Prostate gland (tissue), 2 donors: Measurements from ENCODE around the gene SLC3A2. TPM values are rescaled to one million over a fixed set of nuclear protein-coding genes. Genes with fewer than 3 reads are reported as not detected.

Experiments
- DNase-seq: peaks from one replicate; pipeline ENCODE4 v3.0.0-alpha.2; 2019; ENCODE audit warnings: low spot score
- H3K27ac ChIP-seq, 2 donors: fragments of 200-600 bp; sonication (generic); 2 replicates each; pipeline ENCODE4 v1.5.1; 2017 to 2019
- H3K27me3 ChIP-seq: fragments of 200-600 bp; sonication (generic); replicated peaks from 2 replicates; pipeline ENCODE4 v1.5.1; 2019; ENCODE audit not compliant: insufficient read depth
- H3K36me3 ChIP-seq, 2 donors: fragments of 200-600 bp; sonication (generic); 1 replicate in 1 of 2; 2 replicates in 1 of 2; pipeline versions ENCODE4 v1.5.1 to v1.8.1; 2017 to 2019
- H3K4me1 ChIP-seq: fragments of 200-600 bp; sonication (generic); replicated peaks from 2 replicates; pipeline ENCODE4 v1.5.1; 2019
- H3K4me3 ChIP-seq, 2 donors: fragments of 200-600 bp; sonication (generic); 2 replicates each; pipeline ENCODE4 v1.5.1; 2017 to 2019
- H3K9me3 ChIP-seq: fragments of 200-600 bp; sonication (generic); 2 replicates; pipeline ENCODE4 v1.5.1; 2017
- POLR2A ChIP-seq: fragments of 450-650 bp; IDR thresholded peaks from one replicate; pipeline ENCODE4 v1.6.1; 2016; ENCODE audit warnings: antibody characterized with exemption, mild to moderate bottlenecking
- POLR2AphosphoS5 ChIP-seq: sonication (generic); formaldehyde crosslinking; IDR thresholded peaks from one replicate; pipeline ENCODE4 v1.6.1; 2017; ENCODE audit warnings: antibody characterized with exemption
- WGBS: methylation state at CpG from one replicate; pipeline ENCODE4 v1.1.5; 2018; 5-methylcytosine and 5-hydroxymethylcytosine counted together
- intact Hi-C: fragments of 100-400 bp; cut with DNase I; formaldehyde crosslinking; loops from one replicate; pipeline ENCODE4 v1.14.2; 2022
- total RNA-seq, 2 donors: library from RNA; depleted of rRNA; stranded (reverse); fragments of >200 nt; gene quantifications; one replicate each; pipeline ENCODE4 v1.1.0, GENCODE V29; 2016
- TF ChIP-seq, protein P1 (sequence below), 4 experiments: fragments of 200-600 bp in 2 of 4; fragments of 450-650 bp in 2 of 4; sonication (generic) in 2 of 4; IDR thresholded peaks; 1 replicate in 3 of 4; 2 replicates in 1 of 4; pipeline ENCODE4 v1.5.1; 2016 to 2019; ENCODE audit warnings: antibody characterized with exemption in 4 of 4, mild to moderate bottlenecking in 2 of 4, moderate library complexity in 2 of 4

Gene SLC3A2
- total RNA-seq, 2 donors from 2014 or later, result 158 to 235 TPM

DNA sequence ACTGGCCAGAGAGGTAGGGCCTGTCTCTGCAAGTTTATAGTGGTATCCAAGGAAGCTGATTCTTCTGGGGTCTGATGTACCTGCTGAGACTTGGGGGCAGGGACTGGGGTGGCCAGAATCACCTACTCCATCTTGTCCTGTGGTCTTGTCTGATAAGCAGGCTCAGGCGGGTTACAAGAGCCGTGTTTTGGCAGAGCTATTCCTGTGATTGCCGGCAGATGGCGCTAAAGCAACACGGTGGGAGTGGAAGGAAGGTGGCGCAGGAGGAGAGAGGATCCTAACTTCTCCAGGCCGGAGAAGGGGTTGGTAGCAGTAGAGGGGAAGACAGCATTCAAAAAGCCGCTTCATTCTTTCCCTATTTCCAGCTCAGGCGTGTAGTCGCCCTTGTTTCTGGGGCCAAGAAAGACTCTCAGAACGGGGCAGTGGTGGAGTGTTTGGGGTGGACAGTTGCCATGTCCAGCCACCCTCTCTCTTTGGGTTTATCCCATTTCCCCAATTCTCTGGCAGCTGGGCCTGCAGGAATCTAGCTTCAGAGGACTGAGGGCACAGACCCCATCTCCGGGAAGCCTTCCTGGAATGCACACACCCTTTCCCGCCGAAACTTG lies 25.3 kb downstream of the SLC3A2 start:
- Histone ChIP-seq H3K36me3 (no peaks in the 10 kb centered on the region), H3K27ac (peak overlapping the region; percentile 34 to 81), H3K27me3 (no peaks in the 10 kb centered on the region), H3K4me1 (peaks cover 15% of the 10 kb centered on the region), H3K9me3 (no peaks in the 10 kb centered on the region), H3K4me3 (no peak overlapping the region)
- peak; percentile 81 for DNase-seq
- no peak for TF ChIP-seq POLR2A
- TF ChIP-seq, protein P1, sequence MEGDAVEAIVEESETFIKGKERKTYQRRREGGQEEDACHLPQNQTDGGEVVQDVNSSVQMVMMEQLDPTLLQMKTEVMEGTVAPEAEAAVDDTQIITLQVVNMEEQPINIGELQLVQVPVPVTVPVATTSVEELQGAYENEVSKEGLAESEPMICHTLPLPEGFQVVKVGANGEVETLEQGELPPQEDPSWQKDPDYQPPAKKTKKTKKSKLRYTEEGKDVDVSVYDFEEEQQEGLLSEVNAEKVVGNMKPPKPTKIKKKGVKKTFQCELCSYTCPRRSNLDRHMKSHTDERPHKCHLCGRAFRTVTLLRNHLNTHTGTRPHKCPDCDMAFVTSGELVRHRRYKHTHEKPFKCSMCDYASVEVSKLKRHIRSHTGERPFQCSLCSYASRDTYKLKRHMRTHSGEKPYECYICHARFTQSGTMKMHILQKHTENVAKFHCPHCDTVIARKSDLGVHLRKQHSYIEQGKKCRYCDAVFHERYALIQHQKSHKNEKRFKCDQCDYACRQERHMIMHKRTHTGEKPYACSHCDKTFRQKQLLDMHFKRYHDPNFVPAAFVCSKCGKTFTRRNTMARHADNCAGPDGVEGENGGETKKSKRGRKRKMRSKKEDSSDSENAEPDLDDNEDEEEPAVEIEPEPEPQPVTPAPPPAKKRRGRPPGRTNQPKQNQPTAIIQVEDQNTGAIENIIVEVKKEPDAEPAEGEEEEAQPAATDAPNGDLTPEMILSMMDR (IDR thresholded peaks at IDR 0.05), result peak; percentile 96 to 99 (median 98)
- peak; percentile 66 for TF ChIP-seq POLR2AphosphoS5
- intact Hi-C loops, result loop anchor here (1.0 kb wide), 1 partner anchor 118 kb away; no protein-coding TSS in a partner anchor
- 18% methylated on average over 14 of the region's 14 CpGs for WGBS

DNA sequence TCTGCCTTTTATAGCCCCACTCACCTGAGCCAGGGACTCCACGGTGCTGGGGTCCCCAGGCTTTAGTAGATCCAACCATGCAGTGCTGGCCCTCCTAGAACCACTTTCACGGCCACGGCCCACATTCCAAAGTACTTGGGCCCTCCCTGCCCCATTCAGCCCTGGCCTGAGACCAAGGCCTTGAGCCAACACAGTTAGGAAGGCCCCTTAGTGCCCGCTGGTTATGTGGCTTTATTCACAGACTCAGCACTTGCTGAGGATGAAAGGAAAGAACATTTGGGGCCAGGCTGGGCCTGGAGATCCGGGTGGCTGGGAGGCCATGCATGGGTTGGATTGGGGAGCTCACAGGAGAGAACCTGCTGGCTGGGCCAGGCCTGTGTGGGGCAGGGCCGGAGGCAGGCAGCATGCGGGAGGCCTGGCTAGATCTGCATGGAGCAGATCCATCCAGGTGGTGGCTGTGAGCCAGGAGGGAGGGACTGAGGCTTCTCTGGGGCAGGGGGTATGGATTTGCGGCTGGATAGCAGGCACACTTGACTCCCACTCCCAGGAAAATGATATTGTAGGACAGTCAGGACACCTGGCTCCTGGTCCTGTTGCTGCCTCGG lies 27.9 kb downstream of the SLC3A2 start:
- Histone ChIP-seq H3K36me3 (no peaks in the 10 kb centered on the region), H3K27ac (peak overlapping the region; percentile 81 to 83), H3K4me1 (peaks cover 15% of the 10 kb centered on the region), H3K9me3 (no peaks in the 10 kb centered on the region), H3K27me3 (no peaks in the 10 kb centered on the region), H3K4me3 (no peak overlapping the region)
- intact Hi-C loops, result loop anchor here (1.0 kb wide), 1 partner anchor 115 kb away; no protein-coding TSS in a partner anchor
- WGBS, result 37% methylated on average over 9 of the region's 9 CpGs
- peak; percentile 55 for DNase-seq
- no peak for TF ChIP-seq POLR2A
- TF ChIP-seq POLR2AphosphoS5, result no peak
- TF ChIP-seq, protein P1 (IDR thresholded peaks at IDR 0.05), result no peak

DNA sequence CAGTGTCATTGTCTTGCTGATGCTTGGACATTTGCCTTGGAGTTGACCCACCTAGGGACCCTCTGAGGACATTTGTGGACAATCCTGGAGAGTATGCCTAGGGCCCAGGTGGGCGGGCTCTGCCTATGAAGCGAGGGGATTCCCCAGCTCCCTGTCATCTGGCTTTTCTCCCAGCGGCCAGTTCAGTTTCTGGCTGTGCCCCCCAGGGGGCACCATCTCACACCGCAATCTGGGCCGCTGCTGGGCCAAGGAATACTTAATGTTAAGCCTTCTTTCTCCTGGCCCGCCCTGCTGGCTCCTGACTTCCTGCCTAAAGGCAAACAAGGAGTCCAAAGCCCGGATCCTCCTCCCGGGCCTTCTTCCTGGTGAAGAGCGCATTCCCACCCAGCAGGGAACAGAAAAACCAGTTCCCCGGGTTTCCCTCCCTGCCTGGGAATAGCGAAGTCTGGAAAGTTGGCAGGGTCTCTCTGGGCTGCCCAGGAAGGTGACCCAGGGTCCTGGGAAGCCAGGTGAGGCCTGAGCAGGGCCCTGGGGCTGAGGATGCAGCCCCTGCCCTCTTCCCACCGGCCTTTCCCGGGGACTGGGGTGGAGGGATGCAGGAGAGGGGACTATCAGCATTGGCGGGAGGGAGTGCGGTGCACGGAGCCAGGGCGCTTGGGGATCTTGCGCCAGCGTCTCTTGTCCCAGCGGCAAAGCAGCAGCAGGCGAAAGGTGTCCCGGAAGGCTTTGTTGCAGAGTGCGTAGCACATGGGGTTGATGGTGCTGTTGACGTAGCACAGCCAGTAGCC lies 28.6 kb downstream of the SLC3A2 start:
- intact Hi-C loops, result loop anchor here (1.0 kb wide), 1 partner anchor 114 kb away; no protein-coding TSS in a partner anchor
- peak overlapping the region; percentile 81 to 83 for H3K27ac ChIP-seq
- DNase-seq, result peak; percentile 97
- H3K27me3 ChIP-seq, result no peaks in the 10 kb centered on the region
- TF ChIP-seq, protein P1 (IDR thresholded peaks at IDR 0.05), result peak; percentile 49 to 94 (median 74)
- TF ChIP-seq POLR2AphosphoS5, result peak; percentile 91
- TF ChIP-seq POLR2A, result no peak
- H3K36me3 ChIP-seq, result no peaks in the 10 kb centered on the region
- H3K9me3 ChIP-seq, result no peaks in the 10 kb centered on the region
- 42% methylated on average over 24 of the region's 24 CpGs for WGBS
- H3K4me1 ChIP-seq, result peaks cover 15% of the 10 kb centered on the region
- no peak overlapping the region for H3K4me3 ChIP-seq

DNA sequence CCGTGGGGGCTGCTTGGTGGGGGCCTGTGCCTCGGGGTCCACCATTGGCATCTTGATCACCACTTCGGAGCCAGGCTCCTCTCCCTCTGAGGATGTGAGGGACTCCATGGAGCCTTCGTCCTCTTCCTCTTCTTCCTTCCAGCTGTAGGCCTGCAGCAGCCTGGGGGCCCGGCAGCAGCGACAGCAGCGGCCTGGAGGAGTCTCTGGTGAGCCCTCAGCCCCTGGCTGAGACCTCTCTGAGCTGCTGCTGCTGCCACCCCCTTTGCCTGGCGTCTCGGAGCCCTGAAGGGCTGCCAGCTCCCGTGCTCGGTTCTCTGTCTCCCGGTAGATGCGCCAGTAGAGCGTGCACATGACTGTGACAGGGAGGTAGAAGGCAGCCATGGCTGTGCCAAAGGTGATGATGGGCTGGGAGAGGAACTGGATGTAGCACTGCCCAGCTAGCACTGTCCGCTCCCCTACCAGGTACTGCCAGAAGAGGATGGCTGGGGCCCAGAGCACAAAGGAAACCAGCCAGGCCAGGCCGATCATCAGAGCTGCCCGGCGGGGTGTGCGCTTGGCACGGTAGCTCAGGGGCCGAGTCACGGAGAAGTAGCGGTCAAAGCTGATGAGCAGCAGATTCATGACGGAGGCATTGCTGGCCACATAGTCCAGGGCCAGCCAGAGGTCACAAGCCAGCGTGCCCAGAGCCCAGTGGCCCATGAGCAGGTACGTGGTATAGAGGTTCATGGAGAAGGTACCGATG lies 29.6 kb downstream of the SLC3A2 start:
- intact Hi-C loops, result no loop called here
- 90% methylated on average over 27 of the region's 27 CpGs for WGBS
- Histone ChIP-seq H3K27ac (peak overlapping the region; percentile 81 to 83), H3K4me3 (no peak overlapping the region), H3K27me3 (no peaks in the 10 kb centered on the region), H3K36me3 (no peaks in the 10 kb centered on the region), H3K4me1 (peaks cover 15% of the 10 kb centered on the region), H3K9me3 (no peaks in the 10 kb centered on the region)
- no peak for DNase-seq
- TF ChIP-seq, protein P1 (IDR thresholded peaks at IDR 0.05), result no peak
- no peak for TF ChIP-seq POLR2A
- no peak for TF ChIP-seq POLR2AphosphoS5
